CD4-positive, alpha-beta T cell treated with Interleukin-2 at 100 ng/mL for 4 hours (primary cell): ENCODE data around the gene NOL3.

ENCODE experiments used
- DNase-seq: peaks from one replicate; pipeline ENCODE4 v3.0.0-alpha.2; 2020; ENCODE audit warnings: low spot score

Gene NOL3

DNA sequence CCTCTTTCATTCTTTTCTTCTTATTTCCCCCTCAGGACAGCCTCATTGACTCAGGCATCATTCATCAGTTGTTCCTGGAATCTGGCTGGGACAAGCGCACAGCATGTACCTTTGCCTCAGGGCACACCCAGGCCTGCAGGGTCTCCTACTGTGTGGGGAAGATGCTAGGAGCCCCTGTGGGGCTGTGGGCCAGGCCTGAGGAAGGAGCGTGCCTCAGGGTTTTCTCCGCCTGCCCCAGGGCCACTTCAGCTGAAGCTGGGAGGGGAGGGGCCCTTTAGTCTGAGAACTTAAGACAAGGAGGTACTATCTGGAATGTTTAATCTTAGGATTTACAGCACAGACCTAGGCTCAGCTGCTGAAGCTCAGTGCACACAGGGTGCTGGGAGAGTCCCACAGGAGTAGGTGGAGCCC, 36.5 kb downstream of the NOL3 start:
- DNase-seq, result no peak

DNA sequence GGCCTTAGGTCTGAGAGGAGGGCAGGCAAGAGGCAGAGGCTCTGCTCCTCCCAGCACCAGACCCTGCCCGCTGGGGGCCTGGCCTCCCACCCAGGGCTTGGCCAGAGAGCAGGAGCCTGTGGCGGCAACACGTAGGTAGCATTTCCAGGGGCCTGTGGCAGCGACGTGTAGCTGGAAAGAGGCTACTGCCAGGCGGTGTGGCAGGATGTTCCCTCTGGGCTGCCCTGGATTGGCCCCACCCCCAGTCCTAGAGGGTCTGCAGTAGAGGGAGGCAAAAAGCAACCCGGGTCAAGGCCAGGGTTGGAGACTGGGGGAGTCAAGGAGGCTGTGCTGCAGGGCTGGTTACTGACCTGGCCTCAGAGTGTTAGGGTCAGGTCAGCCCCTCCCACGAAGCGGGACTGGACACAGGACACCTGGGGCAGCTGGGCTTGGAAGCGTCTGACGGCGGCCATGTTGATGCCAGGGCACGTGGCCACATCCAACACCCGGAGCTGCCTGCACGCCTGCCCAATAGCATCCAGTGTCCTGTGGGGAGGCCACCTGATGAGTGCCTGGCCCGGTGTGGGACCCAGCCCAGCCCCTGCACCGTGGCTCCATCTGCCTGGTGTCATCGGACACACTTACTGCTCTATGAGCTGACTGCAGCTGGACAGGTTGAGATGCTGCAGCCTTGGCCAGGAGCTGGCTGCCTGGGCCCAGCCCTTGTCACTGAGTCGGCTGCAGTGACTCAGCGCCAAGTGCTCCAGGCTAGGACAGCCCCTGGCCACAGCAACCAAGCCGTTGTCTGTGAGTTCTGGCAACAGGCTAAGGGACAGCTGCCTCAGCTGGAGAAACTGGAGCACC, 37.1 kb downstream of the NOL3 start:
- no peak for DNase-seq

DNA sequence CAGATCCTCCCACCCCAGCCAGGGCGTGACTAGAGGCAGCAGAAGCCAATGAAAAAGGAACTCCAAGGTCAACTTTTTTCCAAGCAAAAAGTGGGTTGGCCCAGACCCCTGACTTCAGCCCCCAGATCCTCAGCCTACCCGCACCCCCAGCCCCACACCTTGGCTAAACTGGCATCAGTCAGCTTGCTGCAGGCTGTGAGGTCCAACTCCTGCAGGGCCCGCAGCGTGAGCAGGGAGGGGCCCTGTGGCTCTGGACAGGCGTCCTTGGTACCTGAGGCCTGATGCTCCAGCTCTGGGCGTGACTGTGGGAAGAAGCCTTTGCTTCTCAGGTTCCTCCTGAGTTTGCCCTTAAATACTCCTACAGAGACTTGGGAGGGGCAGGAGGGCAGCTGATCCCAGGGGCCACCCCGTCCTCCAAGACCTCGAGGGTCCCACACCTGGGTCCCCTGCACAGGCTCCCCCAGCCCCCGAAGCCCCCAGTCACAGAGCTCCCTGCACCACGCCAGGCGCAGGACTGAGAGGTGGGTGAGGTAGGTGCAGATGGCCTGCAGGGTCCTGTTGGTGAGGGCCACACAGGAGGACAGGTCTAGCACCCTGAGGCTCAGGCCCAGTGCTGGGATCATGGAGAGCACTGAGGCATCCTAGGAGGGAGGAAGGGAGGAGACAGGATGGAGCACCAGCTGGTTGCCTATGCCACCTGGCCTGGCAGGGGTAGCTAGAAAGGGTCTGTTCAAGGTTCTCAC, 38.0 kb downstream of the NOL3 start:
- DNase-seq, result no peak

DNA sequence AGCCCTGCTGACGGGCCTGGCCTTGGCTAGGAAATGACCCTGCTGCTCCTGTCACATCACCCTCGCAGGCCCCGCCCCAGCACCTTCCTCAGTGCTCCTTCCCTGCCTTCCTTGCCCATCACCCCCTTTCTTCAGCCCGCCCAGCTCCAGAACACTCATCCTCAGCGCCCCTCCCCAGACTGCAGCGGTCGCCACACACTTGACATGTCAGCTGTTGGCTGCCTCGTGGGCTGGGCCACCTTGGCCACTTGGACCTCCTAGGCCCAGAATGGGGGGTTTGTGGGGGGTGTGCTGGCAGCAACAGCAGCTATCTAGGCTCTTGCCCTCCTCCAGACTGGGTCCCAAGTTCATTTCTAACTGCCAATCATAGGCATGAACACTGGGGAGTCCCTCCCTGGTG, 39.2 kb downstream of the NOL3 start:
- no peak for DNase-seq

DNA sequence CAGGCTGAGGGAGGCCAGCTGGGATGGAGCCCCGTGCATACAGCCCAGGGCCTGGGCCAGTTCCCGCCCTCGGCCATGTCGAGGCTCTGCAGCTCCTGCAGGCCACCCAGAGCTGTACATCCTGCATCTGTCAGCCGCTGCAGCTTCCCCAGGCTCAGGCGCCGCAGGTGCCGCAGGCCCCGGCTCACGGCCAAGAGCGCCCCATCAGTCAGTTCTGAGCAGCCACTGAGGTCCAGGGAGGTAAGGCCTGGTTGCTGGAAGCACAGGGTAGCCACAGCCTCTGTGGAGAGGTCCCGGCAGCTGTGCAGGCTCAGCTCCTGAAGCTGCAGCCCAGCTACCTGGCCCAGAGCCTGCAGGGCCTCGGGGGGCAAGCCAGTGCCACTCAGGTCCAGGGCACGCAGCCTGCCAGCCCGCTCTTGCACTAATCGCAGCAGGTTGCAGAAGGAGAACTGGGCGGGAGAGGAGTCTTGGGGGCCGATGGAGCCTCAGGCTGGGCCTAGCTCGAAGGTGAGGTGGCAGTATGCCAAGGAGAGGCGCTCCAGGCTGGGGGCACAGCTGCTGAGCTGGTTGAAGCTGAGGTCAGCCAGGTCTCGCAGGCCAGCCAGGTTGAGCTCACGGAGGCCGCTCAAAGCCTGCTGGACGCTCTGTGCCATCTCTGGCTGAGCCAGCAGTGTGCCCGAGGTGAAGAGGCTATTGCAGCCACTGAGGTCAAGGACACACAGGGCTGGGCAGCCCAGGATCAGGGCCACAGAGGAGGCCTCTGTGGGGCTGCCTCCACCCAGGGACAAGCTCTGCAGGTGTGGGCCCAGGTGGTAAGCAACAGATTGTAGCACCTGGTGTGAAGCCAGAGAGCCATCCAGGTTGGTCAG, 40.0 kb downstream of the NOL3 start:
- no peak for DNase-seq

DNA sequence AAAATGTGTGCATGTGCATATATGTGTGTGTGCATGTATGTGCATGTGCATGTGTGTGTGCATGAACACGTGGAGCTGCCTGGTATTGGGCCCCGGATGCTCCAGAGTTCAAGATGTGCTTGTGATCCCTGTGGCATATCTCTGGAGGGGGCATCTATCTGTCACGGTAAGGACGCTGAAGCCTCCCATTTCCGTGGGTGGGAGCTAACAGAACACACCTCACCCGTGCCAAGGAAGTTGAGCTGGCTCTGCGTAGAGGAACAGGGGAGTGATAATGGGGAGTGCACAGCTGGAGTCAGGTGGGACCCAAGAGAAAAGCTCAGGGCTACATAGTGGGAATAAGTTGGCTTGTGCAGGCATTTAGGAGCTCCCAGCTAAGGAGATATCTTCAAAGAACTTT, 41.3 kb downstream of the NOL3 start:
- no peak for DNase-seq

DNA sequence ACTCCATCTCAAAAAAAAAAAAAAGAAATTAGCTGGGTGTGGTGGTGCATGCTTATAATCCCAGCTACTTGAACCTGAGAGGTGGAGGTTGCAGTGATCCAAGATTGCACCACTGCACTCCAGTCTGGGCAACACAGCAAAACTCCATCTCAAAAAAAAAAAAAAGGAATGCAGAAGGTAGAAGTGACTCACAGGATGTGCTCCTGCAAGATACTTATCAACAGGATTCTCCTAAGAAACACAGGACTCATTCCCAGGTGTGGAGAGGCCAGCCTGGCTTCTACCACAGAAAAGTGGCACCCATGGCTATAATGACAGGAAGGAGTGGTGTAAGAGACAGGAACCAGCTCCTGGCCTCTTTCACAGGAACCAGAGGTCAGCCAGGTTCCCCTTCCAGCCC, 42.4 kb downstream of the NOL3 start:
- no peak for DNase-seq

DNA sequence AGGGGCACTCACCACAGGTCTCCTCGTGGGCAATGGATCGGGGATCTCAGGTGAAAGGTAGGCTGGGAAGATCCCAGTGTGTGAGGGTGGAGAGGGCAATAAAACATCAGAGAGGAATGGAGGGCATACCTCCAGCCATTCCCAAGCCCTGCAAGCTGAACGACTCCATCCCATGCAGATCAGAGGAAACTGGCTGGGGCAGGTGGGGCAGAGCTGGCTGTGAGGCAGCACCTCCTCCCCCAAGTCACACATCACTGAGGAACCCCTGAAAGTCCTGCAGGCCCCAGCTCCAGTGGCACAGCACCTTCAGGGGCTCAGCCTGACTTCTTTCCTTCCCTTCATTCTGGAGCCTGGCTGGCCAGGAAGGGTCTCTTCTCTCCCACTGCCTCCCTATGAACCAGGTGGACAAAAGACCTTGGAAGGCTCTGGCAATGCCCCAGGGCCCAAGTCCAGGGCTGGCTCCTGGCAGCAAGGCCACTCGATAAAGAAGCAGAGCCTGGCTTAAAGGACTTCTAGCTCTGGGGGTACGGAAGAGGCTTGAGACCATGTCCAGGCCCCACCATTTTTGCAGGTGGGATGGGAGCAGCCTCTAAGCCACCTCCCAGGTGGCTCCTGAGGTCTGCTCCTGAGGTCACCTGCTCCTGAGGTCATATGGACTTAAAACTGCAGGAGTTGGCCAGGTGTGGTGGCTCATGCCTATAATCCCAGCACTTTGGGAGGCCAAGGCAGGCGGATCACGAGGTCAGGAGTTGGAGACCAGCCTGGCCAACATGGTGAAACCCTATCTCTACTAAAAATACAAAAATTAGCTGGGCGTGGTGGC, 43.1 kb downstream of the NOL3 start:
- DNase-seq, result no peak

DNA sequence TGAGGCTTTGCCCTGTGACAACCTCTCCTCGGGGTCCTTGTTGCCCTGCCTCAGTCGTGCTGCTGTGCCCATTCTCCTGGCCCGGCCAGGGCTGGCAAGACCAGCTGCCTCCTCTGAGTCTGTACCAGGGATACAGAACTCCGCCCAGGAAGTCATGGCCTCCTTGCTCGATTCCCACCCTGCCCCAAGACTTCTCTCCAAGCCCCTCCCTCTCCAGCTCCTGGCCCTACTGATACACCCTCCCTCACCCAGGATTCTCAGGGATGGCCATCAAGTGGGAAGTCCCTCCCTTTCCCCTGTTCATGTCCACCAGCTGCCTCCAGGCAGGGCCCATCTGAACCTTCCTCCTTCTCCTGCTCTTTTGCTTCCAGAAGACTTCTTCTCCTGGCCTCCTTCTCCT, 45.4 kb downstream of the NOL3 start:
- no peak for DNase-seq

DNA sequence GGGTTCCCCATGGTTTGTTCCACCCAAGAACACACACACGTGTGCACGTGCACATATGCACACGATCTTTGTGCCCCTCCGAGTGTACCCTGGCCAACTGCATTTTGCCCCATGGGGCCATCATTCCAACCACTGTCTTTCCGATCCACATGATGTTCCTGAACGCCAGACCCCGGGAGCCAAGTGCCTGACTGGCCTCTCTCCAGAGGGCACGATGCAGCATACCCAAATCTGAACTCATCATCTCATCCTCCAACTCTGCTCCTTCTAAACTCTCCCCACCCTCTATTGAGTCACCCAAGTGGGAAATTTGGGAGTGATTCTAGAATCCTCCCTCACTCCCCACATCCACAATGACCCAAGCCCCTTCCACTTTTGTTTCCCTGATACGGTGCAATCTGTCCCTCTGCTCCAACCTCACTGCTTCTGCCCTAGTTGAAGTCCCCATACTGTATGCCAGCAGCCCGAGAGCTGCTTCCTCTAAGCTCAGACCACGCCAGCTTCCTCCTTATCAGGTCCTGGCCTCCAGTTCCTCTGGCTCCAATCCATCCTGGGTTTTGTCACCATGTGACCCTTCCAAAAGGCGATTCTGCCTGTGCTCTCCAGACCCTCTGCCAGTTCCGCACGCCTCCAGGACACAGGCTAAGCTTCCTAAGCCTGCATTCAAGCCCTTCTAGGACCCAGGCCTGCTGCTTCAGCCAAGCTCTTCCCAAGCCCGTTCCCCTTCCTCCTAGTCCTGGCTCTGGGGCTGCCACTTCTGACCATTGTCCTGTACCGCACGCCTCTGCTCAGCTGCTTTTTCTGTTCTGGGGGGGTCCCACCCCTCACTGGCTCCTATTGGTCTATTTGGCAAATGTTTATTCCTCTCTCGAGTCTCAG, 46.5 kb downstream of the NOL3 start:
- no peak for DNase-seq

DNA sequence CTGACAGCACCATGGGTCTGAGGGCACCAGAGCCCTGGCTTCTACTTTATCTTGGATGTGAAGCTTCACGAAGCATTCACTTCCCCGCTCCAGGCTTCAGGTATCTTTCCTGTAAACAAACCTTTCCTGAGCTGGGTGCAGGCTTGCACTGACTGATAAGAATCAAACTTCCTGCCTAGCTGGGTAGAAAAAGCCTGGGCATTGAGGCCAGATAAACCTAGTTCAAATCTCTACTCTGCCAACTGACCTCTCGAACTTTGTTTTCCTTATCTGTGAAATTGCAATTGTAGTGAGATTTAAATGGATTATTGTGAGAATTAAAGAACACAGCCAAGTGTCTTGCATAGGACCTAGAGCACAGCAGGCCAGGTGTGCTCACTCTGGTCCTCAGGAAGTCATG, 53.7 kb downstream of the NOL3 start:
- no peak for DNase-seq
